Heart right ventricle (tissue), 16 donors: Measurements from ENCODE around the gene FNDC11. TPM values are rescaled to one million over a fixed set of nuclear protein-coding genes. Genes with fewer than 3 reads are reported as not detected.
"Not testable (repeated sequence)": the region's sequence is repeated elsewhere in the genome, so short reads cannot be mapped to it uniquely, and the experiment has no call there.

Source experiments
- ATAC-seq, 8 donors: fragments of 200-7000 bp; cut with Tn5 transposase; one replicate each; pipeline ENCODE4 v1.9.1; 2020; ENCODE audit warnings: mild to moderate bottlenecking in 8 of 8, moderate library complexity in 8 of 8, moderate number of reproducible peaks in 1 of 8
- DNase-seq, 2 donors: peaks; one replicate each; pipeline ENCODE4 v3.0.0-alpha.2; 2020
- H3K27ac ChIP-seq, 10 donors: fragments of 200-600 bp; sonication (generic) in 2 of 10; one replicate each; pipeline versions ENCODE4 v1.5.0 to v1.8.0; 2020 to 2022; ENCODE audit warnings: mild to moderate bottlenecking in 3 of 10
- H3K27me3 ChIP-seq, 7 donors: fragments of 200-600 bp; one replicate each; pipeline ENCODE4 v1.8.0; 2021 to 2022; ENCODE audit warnings: mild to moderate bottlenecking in 2 of 7
- H3K36me3 ChIP-seq, 9 donors: fragments of 200-600 bp; sonication (generic) in 1 of 9; one replicate each; pipeline versions ENCODE4 v1.5.0 to v1.8.0; 2020 to 2022; ENCODE audit warnings: mild to moderate bottlenecking in 2 of 9
- H3K4me1 ChIP-seq, 9 donors: fragments of 200-600 bp; sonication (generic) in 1 of 9; one replicate each; pipeline versions ENCODE4 v1.5.0 to v1.8.0; 2020 to 2022; ENCODE audit warnings: mild to moderate bottlenecking in 4 of 9
- H3K4me3 ChIP-seq, 10 donors: fragments of 200-600 bp; sonication (generic) in 2 of 10; one replicate each; pipeline versions ENCODE4 v1.5.0 to v1.8.0; 2020 to 2022; ENCODE audit warnings: mild to moderate bottlenecking in 7 of 10, moderate library complexity in 2 of 10
- H3K9me3 ChIP-seq, 11 donors: fragments of 200-600 bp in 10 of 11; sonication (generic) in 2 of 11; one replicate each; pipeline versions ENCODE4 v1.5.0 to v1.8.0; 2013 to 2022; ENCODE audit warnings: mild to moderate bottlenecking in 2 of 11, control low read depth in 1 of 11, moderate library complexity in 1 of 11
- CTCF ChIP-seq, 9 donors: fragments of 200-600 bp; sonication (generic) in 2 of 9; IDR thresholded peaks; one replicate each; pipeline versions ENCODE4 v1.5.0 to v1.8.0; 2021 to 2022; ENCODE audit warnings: antibody characterized with exemption in 9 of 9, mild to moderate bottlenecking in 5 of 9, moderate library complexity in 1 of 9
- WGBS, 2 donors: extraction: QIAGEN DNeasy Blood & Tissue Kit; methylation state at CpG; one replicate each; pipeline ENCODE4 v1.1.7; 2013; ENCODE audit warnings: inconsistent platforms in 1 of 2; 5-methylcytosine and 5-hydroxymethylcytosine counted together
- intact Hi-C, 10 donors: fragments of 100-400 bp; cut with DNase I; formaldehyde crosslinking; loops; one replicate each; pipeline versions ENCODE4 v1.11.1 to v1.14.2; 2022
- polyA plus RNA-seq, 2 donors: library from polyadenylated mRNA; stranded (reverse); fragments of 200-250 nt; gene quantifications; one replicate each; pipeline ENCODE4 v1.2.3, GENCODE V29; 2013
- total RNA-seq, 10 donors: library from RNA; stranded (reverse); fragmentation: NEBNext Ultra II Directional in 3 of 10; extraction: Animal tissue kit (Norgen Biotek cat#: 25700) in 3 of 10; gene quantifications; one replicate each; pipeline versions ENCODE4 v1.2.1 to v1.2.4, GENCODE V29; 2021 to 2023
- donor health status: Arrhythmogenic right ventricular cardiomyopathy.
- donor health status: ischemic (EF 13 %, LVEDD 7.1; RV severe dilation, severe dysfunction).
- donor health status: healthy with polysubstance abuse.
- donor health status: DM: no; HTN: yes; CAD: no.
- donor health status: DM: no; HTN: no; CAD: no.
- donor health status: ischemic (EF 25% LVEDD 6.9; RV normal size, moderate dysfunction).
- donor health status: ischemic (EF 25% LVEDD 5.7; RV mildly dilated, moderate dysfunction).
- donor health status: healthy.
- donor health status: DM: yes; HTN: yes; CAD: no.
- donor health status: Ischemic cardiomyopathy.
- donor health status: ischemic (EF 35%, LVEDD 5.7; RV mildly dilated, moderate dysfunction).
- donor health status: nonischemic (EF 11% LVEDD 7.7; RV severe dilation, severe dysfunction).
- donor health status: DM: yes; HTN: yes; CAD: no.
- donor health status: PGD.
- donor health status: ischemic (EF 29% LVEDD 5.4; RV normal size, mild dysfunction).
- donor health status: nonischemic (EF 23%, LVEDD 6.1; RV moderate dilation, normal function).

FNDC11 gene
- total and polyA plus RNA-seq, 12 donors, result 0.09 to 0.29 (median 0.18) TPM; not detected in 6

GRCh38 chr20:63598479-63599395 lies 44.8 kb downstream of the FNDC11 start:
- Histone ChIP-seq H3K27me3 (no peaks in the 10 kb centered on the region), H3K36me3 (peaks cover 0 to 95% (median 33%) of the 10 kb centered on the region in 9 donors), H3K4me1 (no peaks in the 10 kb centered on the region), H3K27ac (no peak overlapping the region), H3K4me3 (no peak overlapping the region), H3K9me3 (no peaks in the 10 kb centered on the region)
- intact Hi-C loops, result no loop called here
- DNase-seq (no peak), ATAC-seq (no peak)
- WGBS, 2 donors, result 91 to 92% methylated on average over 33 of the region's 33 CpGs
- TF ChIP-seq CTCF (IDR thresholded peaks at IDR 0.05), result no peak

- ATAC-seq (no peak), DNase-seq (no peak)
- no peak for TF ChIP-seq CTCF (IDR thresholded peaks at IDR 0.05)
- Histone ChIP-seq H3K9me3 (no peaks in the 10 kb centered on the region), H3K36me3 (peaks cover 0 to 93% (median 33%) of the 10 kb centered on the region in 9 donors), H3K27me3 (no peaks in the 10 kb centered on the region), H3K4me3 (no peak overlapping the region), H3K27ac (no peak overlapping the region), H3K4me1 (no peaks in the 10 kb centered on the region)
- 92 to 95% methylated on average over 27 of the region's 27 CpGs for WGBS, 2 donors
- intact Hi-C loops, result no loop called here
These were observed 45.6 kb downstream of the FNDC11 start for GRCh38 chr20:63599396-63600050.

GRCh38 chr20:63601679-63602078 lies 47.7 kb downstream of the FNDC11 start:
- H3K36me3 ChIP-seq, result peaks cover 0 to 76% (median 27%) of the 10 kb centered on the region in 9 donors
- WGBS, 2 donors, result 86 to 93% methylated on average over 8 of the region's 8 CpGs
- H3K4me1 ChIP-seq, H3K27me3 ChIP-seq, ATAC-seq, DNase-seq, intact Hi-C loops, H3K4me3 ChIP-seq, H3K9me3 ChIP-seq, H3K27ac ChIP-seq: not testable (repeated sequence)

- Histone ChIP-seq H3K4me3 (no peak overlapping the region), H3K4me1 (peaks cover 0 to 7% (median 0%) of the 10 kb centered on the region in 9 donors), H3K27me3 (no peaks in the 10 kb centered on the region), H3K36me3 (peaks cover 0 to 70% (median 27%) of the 10 kb centered on the region in 9 donors), H3K27ac (no peak overlapping the region), H3K9me3 (no peaks in the 10 kb centered on the region)
- no peak for TF ChIP-seq CTCF (IDR thresholded peaks at IDR 0.05)
- 93 to 97% methylated on average over 3 of the region's 3 CpGs for WGBS, 2 donors
- DNase-seq (no peak), ATAC-seq (no peak)
- intact Hi-C loops, result no loop called here
These were observed 48.4 kb downstream of the FNDC11 start for GRCh38 chr20:63602321-63602720.

Other genes with a start within 250 kb of the FNDC11 start
- gene CHRNA4, start 192.8 kb upstream of the FNDC11 start, total RNA-seq, result 1 to 10 TPM in 4 of 10 donors, under 1 TPM in 2, not detected in 4; 0.38 to 1.5 (median 1.1) TPM
- gene CHRNA4, start 192.8 kb upstream of the FNDC11 start, polyA plus RNA-seq, result under 1 TPM; 0.06 to 0.22 TPM
- 1 to 10 TPM in 3 of 10 donors, under 1 TPM in 1, not detected in 6; 0.26 to 3.8 (median 1.9) TPM for gene KCNQ2, start 81.5 kb upstream of the FNDC11 start, total RNA-seq
- under 1 TPM in 1 of 2 donors, not detected in 1; 0.03 TPM for gene KCNQ2, start 81.5 kb upstream of the FNDC11 start, polyA plus RNA-seq
- 1,000 to 10,000 TPM; 1,074 to 1,437 (median 1,307) TPM for gene EEF1A2, start 55.1 kb upstream of the FNDC11 start, total RNA-seq
- 1,000 to 10,000 TPM in 1 of 2 donors, 100 to 1,000 TPM in 1; 881 to 1,465 TPM for gene EEF1A2, start 55.1 kb upstream of the FNDC11 start, polyA plus RNA-seq
- 100 to 1,000 TPM; 186 to 433 (median 269) TPM for gene PPDPF, start 33.4 kb upstream of the FNDC11 start, total RNA-seq
- gene PPDPF, start 33.4 kb upstream of the FNDC11 start, polyA plus RNA-seq, result 100 to 1,000 TPM; 261 to 324 TPM
- under 1 TPM in 2 of 10 donors, not detected in 8; 0.06 to 0.28 TPM for gene PTK6, start 16.8 kb upstream of the FNDC11 start, total RNA-seq
- under 1 TPM in 1 of 2 donors, not detected in 1; 0.03 TPM for gene PTK6, start 16.8 kb upstream of the FNDC11 start, polyA plus RNA-seq
- gene SRMS, start 6.4 kb upstream of the FNDC11 start, total RNA-seq, result not detected
- gene SRMS, start 6.4 kb upstream of the FNDC11 start, polyA plus RNA-seq, result not detected
- gene HELZ2, start 20.1 kb downstream of the FNDC11 start, total RNA-seq, result 10 to 100 TPM; 10.8 to 34.3 (median 12.7) TPM
- gene HELZ2, start 20.1 kb downstream of the FNDC11 start, polyA plus RNA-seq, result 10 to 100 TPM in 1 of 2 donors, 1 to 10 TPM in 1; 4.8 to 12.2 TPM
- gene GMEB2, start 72.9 kb downstream of the FNDC11 start, total RNA-seq, result 1 to 10 TPM; 4.9 to 7.5 (median 5.8) TPM
- gene GMEB2, start 72.9 kb downstream of the FNDC11 start, polyA plus RNA-seq, result 1 to 10 TPM; 6.0 to 8.2 TPM
- 1 to 10 TPM; 1.7 to 9.9 (median 3.9) TPM for gene STMN3, start 99.3 kb downstream of the FNDC11 start, total RNA-seq
- gene STMN3, start 99.3 kb downstream of the FNDC11 start, polyA plus RNA-seq, result 1 to 10 TPM; 9.7 TPM
- 10 to 100 TPM in 5 of 10 donors, 1 to 10 TPM in 5; 6.1 to 14.5 (median 10.3) TPM for gene RTEL1, start 104.2 kb downstream of the FNDC11 start, total RNA-seq
- gene RTEL1, start 104.2 kb downstream of the FNDC11 start, polyA plus RNA-seq, result 10 to 100 TPM in 1 of 2 donors, 1 to 10 TPM in 1; 5.3 to 18.8 TPM
- gene TNFRSF6B, start 142.5 kb downstream of the FNDC11 start, total RNA-seq, result 1 to 10 TPM in 4 of 10 donors, under 1 TPM in 6; 0.26 to 5.1 (median 0.57) TPM
- gene TNFRSF6B, start 142.5 kb downstream of the FNDC11 start, polyA plus RNA-seq, result 10 to 100 TPM; 11.7 to 12.5 TPM
- 10 to 100 TPM; 34.9 to 51.6 (median 38.8) TPM for gene ARFRP1, start 153.8 kb downstream of the FNDC11 start, total RNA-seq
- 10 to 100 TPM; 43.2 to 59.1 TPM for gene ARFRP1, start 153.8 kb downstream of the FNDC11 start, polyA plus RNA-seq
- gene ZGPAT, start 153.9 kb downstream of the FNDC11 start, total RNA-seq, result 10 to 100 TPM; 11.8 to 21.7 (median 14.7) TPM
- 10 to 100 TPM; 26.5 to 44.7 TPM for gene ZGPAT, start 153.9 kb downstream of the FNDC11 start, polyA plus RNA-seq
- 1 to 10 TPM in 9 of 10 donors, under 1 TPM in 1; 0.79 to 4.1 (median 2.7) TPM for gene LIME1, start 182.5 kb downstream of the FNDC11 start, total RNA-seq
- 10 to 100 TPM in 1 of 2 donors, 1 to 10 TPM in 1; 4.9 to 15.7 TPM for gene LIME1, start 182.5 kb downstream of the FNDC11 start, polyA plus RNA-seq
- gene SLC2A4RG, start 185.6 kb downstream of the FNDC11 start, total RNA-seq, result 10 to 100 TPM; 64.4 to 85.3 (median 76.8) TPM
- 100 to 1,000 TPM in 1 of 2 donors, 10 to 100 TPM in 1; 36.3 to 114 TPM for gene SLC2A4RG, start 185.6 kb downstream of the FNDC11 start, polyA plus RNA-seq